ENCODE measurements around the gene RCL1. TPM values are rescaled to one million over a fixed set of nuclear protein-coding genes. Genes with fewer than 3 reads are reported as not detected.
"Not testable (repeated sequence)": the region's sequence is repeated elsewhere in the genome, so short reads cannot be mapped to it uniquely, and the experiment has no call there.

Gene RCL1
- total RNA-seq, 1 donor from 2014 or later: 15.6 TPM

- no peaks in the 10 kb centered on the region for H3K4me1 Mint-ChIP-seq (ENCODE audit: unreplicated experiment)
- DNase-seq (ENCODE audit: extremely low spot score, unreplicated experiment): no peak
- no peak overlapping the region for H3K4me3 Mint-ChIP-seq
- peaks cover 7% of the 10 kb centered on the region for H3K27me3 Mint-ChIP-seq
- H3K9me3 Mint-ChIP-seq: no peaks in the 10 kb centered on the region
- TF ChIP-seq CTCF (conservative IDR thresholded peaks at IDR 0.05): no peak
- no peak overlapping the region for H3K27ac Mint-ChIP-seq
- H3K36me3 Mint-ChIP-seq: no peaks in the 10 kb centered on the region
These were observed 4.0 kb upstream of the RCL1 start for GRCh38 chr9:4788703-4789102.

GRCh38 chr9:4792054-4792571, 631 bp upstream of the RCL1 start:
- peaks cover 8% of the 10 kb centered on the region for H3K4me1 Mint-ChIP-seq (ENCODE audit: unreplicated experiment)

GRCh38 chr9:4793459-4794395, 983 bp downstream of the RCL1 start:
- no peaks in the 10 kb centered on the region for H3K9me3 Mint-ChIP-seq
- peaks cover 7% of the 10 kb centered on the region for H3K27me3 Mint-ChIP-seq
- DNase-seq (ENCODE audit: extremely low spot score, unreplicated experiment): no peak
- no peak for TF ChIP-seq CTCF (conservative IDR thresholded peaks at IDR 0.05)
- H3K36me3 Mint-ChIP-seq: no peaks in the 10 kb centered on the region
- peak overlapping the region; percentile 30 for H3K27ac Mint-ChIP-seq
- H3K4me3 Mint-ChIP-seq: peak overlapping the region; percentile 98
- peaks cover 19% of the 10 kb centered on the region for H3K4me1 Mint-ChIP-seq (ENCODE audit: unreplicated experiment)

More at GRCh38 chr9:4792054-4792571, 631 bp upstream of the RCL1 start:
- H3K36me3 Mint-ChIP-seq: no peaks in the 10 kb centered on the region
- no peaks in the 10 kb centered on the region for H3K9me3 Mint-ChIP-seq
- peak overlapping the region; percentile 98 for H3K4me3 Mint-ChIP-seq
- H3K27ac Mint-ChIP-seq: peak overlapping the region; percentile 91
- no peak for TF ChIP-seq CTCF (conservative IDR thresholded peaks at IDR 0.05)
- H3K27me3 Mint-ChIP-seq: peaks cover 7% of the 10 kb centered on the region
- DNase-seq (ENCODE audit: extremely low spot score, unreplicated experiment): no peak

- Mint-ChIP-seq H3K9me3 (no peaks in the 10 kb centered on the region), H3K36me3 (no peaks in the 10 kb centered on the region), H3K27me3 (peaks cover 7% of the 10 kb centered on the region), H3K4me1 (ENCODE audit: unreplicated experiment) (peaks cover 23% of the 10 kb centered on the region), H3K27ac (peak overlapping the region; percentile 30), H3K4me3 (peak overlapping the region; percentile 98)
- no peak for DNase-seq (ENCODE audit: extremely low spot score, unreplicated experiment)
- TF ChIP-seq CTCF (conservative IDR thresholded peaks at IDR 0.05): no peak
These were observed 1.9 kb downstream of the RCL1 start for GRCh38 chr9:4794691-4795090.

- Mint-ChIP-seq H3K4me1 (ENCODE audit: unreplicated experiment) (peaks cover 23% of the 10 kb centered on the region), H3K4me3 (peak overlapping the region; percentile 98)
- H3K9me3 Mint-ChIP-seq; H3K27ac Mint-ChIP-seq; H3K27me3 Mint-ChIP-seq; DNase-seq (ENCODE audit: extremely low spot score, unreplicated experiment); H3K36me3 Mint-ChIP-seq: not testable (repeated sequence)
These were observed 2.4 kb downstream of the RCL1 start for GRCh38 chr9:4795108-4795507.

GRCh38 chr9:4796530-4796929, 3.8 kb downstream of the RCL1 start:
- H3K4me1 Mint-ChIP-seq (ENCODE audit: unreplicated experiment): peaks cover 23% of the 10 kb centered on the region
- no peak overlapping the region for H3K27ac Mint-ChIP-seq

More at GRCh38 chr9:4796530-4796929, 3.8 kb downstream of the RCL1 start:
- Mint-ChIP-seq H3K36me3 (no peaks in the 10 kb centered on the region), H3K4me3 (no peak overlapping the region), H3K27me3 (no peaks in the 10 kb centered on the region), H3K9me3 (no peaks in the 10 kb centered on the region)
- no peak for DNase-seq (ENCODE audit: extremely low spot score, unreplicated experiment)
- no peak for TF ChIP-seq CTCF (conservative IDR thresholded peaks at IDR 0.05)
